Kidney tubule cell (primary cell): Measurements from ENCODE around the gene ATXN7L1.
A peak's percentile ranks its signal among the peaks of the same experiment; 100 is the strongest.

Experiments used
- DNase-seq: peaks from one replicate; pipeline ENCODE4 v3.0.0-alpha.2; 2018; ENCODE audit warnings: low spot score

The ATXN7L1 gene

DNA sequence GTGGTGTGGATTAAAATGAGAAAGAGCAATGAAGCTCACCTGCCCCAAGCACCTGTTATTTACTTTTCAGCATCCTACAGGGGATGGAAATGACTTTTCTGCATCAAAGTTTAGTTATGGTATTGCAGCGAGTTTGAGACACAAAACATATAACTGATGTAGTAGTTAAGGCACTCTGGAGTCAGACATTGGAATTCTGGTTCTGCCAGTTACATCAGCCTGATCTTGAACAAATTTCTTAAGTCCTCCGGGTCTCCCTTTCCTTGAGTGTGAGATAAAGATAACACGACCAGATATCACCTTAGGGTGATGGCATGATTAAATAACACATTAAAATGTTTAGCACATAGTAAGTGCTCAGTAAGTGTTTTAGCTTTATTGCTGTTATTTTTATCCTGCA, 97.4 kb downstream of the ATXN7L1 start:
- no peak for DNase-seq

DNA sequence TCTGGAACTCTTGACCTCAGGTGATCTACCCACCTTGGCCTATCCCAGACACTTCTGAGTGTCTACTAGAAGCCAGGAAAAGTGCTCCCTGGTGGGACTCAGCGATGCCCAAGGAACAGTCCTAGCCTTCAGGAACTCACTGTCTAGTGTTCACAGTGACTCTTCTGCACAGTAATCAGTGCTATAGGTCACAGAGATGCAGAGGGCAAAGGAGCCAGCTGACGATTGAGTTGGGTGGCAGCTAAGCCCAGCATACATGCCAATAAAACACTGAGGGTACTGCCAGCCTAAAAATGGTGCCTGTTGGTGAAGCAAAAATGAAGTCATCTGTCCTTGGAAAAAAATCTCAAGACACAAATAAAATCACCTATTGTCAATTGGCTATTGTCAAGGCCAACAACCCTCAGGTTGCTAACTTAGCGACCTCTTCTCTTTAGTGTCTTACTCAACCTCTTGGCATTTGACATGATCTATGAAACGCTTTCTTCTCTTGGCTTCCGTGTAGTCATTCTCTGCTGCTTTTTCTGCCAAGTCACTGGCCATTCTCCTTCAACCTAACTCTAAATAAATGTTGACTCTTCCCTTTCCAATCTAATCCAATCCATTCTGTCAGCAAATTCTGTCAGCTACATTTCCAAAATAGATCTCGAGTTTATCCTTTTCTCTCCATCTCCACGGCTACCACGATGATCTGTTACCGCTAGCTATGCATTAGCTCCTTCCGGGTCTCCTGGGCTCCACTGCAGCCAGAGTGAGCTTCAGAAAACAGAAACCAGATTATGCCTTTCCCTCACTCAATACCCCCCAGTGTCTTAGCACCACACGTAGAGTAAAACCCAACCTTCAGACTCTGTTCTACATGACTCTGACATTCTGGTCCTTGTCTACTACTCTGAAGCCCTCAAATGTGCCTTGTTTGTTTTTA, 99.2 kb downstream of the ATXN7L1 start:
- peak; percentile 34 for DNase-seq

DNA sequence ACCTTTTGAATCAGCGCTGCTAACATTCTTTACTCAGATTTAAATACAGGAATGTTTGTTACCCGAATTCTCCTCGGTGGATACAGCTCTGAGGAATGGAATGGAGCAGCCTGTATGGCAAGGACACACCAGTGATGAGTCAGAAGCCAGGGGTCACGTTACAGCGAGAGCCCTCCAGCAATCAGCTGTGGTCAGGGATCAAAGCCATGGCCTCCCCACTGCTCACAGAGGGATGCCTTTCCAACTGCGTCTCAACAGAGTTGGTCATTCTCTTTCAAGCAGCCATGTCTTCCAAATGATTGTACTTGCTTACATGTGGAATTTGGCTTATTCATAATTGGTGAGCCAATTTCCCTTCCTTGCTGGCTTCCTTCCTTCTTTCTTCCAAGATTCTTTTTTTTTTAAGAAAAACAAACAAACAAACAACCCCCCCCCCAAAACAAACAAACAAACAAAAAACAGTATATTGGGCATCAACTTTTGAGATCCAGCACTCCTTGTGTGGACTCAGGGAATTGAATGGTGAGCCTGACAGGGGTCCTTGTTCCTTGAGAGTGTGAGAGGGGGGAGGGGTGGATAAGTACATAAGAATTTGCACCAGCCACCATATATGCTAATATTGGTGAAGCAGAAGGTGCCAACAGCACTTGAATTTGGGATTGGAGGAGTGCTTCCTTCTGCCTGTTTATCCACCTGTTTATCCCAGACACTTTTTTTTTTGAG, 100.2 kb downstream of the ATXN7L1 start:
- peak; percentile 90 for DNase-seq

DNA sequence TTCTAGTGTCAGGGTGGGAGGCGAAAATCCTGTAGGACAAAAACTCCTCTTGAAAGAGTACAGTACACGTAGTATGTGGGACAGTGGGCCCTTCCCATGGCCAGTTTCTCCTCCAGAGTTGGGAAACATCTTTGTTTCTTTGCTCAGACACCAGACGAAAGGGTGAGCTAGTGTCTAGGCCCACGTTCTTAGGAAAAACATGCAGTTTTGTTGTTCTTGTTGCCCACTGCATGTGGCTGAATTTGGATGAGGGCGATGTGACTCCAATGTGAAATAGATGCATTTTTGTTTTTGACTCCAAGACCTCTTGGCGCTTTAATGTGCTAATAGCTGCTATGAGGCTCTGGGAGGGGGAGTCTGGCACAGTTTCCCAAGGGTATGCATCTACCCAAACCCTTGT, 100.8 kb downstream of the ATXN7L1 start:
- no peak for DNase-seq

DNA sequence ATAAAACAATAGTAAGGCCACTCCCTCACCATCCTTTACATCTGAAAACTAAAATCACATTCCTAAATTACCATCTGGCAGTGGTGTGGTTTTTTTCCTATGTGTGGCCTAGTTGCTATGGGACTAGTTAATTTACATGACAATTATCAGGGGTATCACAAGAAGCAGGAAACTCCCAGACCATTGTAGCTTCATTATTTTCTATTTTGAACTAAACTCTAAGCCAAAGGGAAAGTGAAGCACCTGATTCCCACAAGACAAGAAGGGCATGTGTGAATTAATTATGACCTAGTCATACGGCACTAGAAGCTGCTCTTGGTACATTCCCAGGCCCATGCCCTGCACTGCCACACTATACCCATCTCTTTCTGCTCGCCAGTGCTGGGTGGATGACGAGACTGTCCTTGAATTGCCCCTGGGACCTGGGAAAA, 103.4 kb downstream of the ATXN7L1 start:
- no peak for DNase-seq

DNA sequence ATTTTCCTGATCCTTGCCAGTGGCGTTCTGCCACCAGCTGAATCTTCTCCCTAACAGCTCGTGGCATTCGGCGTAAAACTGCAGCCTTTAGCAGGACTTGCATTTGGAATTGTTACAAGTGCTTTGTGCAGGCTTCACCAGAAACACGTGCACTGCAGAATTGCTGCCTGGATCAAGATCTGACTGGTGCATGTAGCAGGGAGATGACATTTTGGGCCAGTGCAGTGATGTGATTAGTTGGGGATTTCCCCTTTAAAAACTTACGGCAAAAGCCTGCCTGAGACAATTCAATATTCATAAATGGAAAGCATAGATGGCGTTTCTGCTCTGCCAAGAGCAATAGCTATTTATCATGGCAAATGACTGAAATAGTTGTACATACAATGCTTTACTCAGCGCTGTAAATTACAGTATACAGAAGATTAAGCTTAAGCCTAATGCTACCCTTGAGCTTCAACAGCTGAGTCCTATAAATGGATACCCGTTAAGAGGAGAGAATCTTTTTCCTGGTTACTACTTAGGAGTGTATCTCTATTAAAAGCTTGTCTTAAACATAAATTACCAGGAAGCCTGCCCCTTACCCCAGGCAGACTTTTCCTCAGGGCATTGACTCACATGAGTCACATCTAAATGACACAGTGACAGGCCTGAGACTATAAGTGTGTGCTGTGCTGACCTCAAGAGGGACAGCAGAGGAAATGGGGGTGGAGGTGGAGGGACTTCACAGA, 106.3 kb downstream of the ATXN7L1 start:
- peak; percentile 66 for DNase-seq

DNA sequence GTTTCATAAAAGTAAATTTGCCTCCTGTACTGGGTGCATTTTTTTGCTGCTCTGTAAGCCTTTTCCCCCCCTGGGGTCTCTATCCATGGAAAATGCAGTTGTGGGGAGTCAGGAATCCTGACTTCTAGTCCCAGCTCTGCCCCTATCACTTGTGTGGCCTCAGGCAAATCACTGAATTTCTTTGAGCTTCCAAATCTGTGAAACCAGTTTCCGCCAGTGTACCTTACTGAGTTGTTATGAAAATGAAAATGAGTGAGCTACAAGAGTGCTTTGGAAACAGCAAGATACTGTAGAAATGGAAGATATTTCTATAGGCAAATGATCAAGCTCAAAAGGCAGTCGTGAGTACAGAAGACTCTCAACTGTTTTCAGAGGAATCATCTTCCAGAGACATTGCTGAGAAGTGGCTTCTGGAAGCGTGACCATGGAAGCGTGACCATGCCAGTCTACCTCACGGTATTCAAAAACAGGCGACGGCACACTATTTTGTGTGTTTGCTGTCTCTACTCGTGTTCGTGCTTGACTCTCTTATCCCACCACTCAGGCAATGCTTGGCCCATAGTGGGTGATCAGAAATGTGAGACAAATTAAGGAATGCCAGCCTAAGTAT, 107.4 kb downstream of the ATXN7L1 start:
- DNase-seq: no peak

DNA sequence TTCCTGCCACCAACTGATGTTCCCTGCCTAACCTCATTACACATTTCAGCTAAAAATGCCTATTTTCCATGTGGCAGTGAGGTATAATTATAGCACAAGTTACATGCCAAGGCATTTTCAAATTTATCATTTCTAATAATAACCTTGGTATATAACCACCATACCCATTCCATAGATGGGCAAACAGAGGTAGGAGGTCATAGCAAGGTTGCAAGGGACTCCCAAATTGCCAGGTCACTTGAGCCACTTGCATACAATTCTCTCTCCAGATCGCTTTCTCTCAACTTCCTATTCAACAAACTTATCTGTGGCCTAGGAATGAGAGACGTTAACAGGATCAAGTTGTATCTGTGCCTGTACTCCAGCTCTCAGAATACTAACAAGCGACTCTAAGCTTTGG, 108.3 kb downstream of the ATXN7L1 start:
- DNase-seq: no peak

DNA sequence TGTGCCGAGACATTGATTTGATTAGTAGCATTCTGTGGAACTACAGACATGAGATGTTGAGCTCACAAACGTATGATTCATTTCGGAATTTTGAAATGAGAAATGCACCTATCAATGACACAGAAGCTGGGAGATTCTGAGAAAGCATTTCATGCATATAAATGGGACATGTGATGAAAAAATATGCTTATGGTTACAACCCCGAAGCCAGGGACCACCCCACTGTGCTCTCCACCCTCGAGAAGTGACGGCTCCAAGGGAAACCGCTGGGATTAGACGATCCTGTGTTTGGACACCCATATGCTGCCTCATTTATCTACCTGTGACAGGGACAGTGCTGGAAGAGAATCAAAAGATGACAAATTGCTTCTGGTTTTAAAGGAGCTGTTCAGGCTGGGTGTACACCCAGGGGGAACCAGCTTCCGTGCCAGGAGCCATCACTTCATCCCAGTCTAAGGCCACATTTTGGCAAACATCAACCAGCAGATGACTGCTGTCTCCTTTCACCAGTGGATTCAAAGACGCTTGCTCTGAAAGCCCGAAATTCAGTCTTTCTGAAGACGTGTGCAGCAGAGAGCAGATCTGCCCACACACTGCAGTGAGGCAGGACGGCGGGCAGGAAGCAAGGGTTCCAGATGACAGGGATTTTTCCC, 109.9 kb downstream of the ATXN7L1 start:
- DNase-seq: no peak

DNA sequence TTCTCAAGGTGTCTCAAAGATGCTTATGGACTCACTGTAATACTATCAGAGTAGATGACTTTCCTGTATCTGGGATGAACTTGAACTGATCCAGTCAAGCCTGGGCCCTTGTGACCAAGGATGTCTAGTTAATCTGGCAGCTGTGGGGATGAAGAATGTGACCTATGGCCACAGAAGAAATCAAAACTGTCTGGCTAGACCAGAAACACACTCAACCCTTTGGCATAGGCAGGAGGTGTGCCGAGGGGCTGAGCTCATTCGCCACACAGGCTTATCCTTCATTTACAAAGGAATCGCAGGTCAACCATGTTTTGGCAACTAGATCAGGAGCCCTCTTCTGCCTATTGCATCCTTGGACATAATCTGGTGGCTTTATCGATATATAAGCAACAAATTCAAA, 110.6 kb downstream of the ATXN7L1 start:
- DNase-seq: no peak

DNA sequence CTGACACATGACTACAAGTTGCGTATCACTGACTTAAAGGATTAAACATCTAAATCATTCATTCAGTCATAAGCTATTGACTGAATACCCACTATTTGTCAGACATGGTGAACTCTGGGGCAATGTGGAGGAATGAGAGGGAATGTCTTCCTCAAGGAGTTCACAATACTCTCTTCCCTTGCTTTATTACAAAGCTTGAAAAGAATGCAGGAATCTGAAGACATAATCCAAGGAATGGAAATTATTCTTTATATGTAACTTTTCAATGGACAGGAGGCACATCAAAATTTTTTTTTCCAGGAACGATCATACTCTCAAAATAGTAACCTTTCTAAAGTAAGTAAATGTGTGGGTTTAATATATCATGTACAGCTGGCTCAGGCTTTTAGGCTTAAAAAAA, 111.9 kb downstream of the ATXN7L1 start:
- DNase-seq: no peak

DNA sequence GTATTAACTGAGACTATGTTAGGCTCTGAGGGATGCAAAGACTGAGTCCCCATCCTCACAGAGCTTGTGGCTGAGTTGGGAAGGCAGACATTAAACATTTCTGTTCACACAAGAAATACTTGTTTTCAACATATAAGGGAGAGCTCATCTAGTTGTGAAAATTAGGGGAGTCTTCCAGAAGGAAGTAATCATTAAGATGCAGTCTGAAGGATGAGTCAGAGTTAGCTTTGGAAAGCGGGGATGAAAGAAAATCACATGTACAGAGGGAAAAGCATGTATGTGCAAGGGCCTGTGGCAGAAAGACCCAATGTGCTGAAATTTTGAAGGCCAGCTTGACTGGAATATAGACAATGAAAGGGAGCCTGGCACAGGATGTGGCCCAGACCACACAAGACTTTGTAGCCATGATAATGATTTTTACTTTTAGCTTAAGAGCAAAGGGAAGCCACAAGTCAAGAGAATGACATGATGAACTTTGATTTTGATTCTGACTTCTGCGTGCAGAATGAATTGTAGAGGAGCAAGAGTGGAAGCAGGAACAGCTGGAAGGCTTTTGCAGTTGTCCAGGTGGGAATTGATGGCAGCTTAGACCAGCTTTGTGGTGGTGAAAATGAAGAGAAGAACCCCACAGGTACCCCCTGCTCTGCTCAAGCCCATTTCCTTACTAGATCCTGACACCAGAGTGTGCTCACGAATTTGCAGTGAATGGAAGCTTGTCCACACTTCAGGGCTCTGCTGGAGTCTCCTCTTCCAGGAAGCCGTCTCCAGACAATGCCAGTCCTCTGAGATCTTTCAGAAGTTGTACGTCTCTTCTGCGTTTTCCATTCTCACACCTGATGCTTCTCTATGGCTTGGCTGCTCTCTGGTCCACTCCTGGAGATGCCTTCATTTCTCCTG, 115.6 kb downstream of the ATXN7L1 start:
- peak; percentile 17 for DNase-seq

DNA sequence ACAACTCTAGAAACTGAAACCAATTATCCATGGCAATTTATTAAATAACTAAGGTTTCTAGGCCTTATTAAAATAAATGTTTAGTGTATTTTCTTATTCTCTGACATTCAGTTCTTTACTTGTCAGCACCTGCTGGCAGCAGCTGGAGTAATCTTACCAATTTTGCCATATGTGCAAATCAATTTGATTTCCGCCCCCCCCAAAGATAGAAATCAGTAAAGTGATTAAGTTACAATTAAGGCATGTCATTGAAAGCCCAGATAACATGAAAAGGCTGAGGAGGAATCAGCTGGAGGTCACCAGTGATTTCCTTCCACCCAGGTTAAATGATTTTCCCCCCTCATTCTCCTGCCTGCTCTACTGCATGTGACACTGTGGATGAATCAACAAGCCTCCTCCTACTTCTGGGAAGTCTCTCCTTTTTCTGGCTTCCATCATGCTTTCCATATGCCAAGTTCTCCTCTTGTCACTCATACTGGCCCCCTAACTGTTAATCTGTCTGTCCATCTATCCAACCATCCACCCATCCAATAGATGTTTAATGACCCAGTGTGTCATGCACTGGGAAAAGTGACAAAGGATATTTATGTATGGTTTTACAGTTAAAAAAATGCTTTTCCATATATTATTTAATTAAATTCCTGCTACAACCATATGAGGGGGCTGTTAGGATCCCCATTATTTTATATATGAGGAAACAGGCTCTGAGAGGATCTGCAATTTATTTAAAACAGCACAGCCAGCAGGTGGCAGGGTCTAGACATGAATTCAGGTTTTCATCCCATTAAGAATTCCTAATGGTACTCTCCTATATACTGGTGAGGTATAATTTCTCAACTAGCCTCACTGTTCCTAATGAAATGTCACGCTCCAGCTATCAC, 116.5 kb downstream of the ATXN7L1 start:
- peak; percentile 57 for DNase-seq

DNA sequence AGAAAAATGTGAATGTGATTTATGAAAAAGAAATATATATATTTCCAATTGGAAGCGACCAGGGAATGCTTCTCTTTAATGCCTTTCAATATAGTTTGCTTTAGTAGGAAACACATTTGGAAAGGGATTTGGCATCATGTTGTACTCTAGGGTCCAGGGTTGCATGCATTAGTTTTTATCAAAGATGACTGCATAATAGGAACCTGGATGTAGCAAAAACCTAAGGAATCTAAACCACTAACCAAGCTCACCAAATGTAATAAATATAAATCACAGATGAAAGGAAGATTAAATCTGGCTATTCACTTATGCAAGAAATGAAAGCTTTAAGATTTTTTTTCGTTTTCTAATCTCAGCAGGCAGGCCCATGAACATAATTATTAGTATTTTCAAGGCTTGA, 120.0 kb downstream of the ATXN7L1 start:
- DNase-seq: no peak

DNA sequence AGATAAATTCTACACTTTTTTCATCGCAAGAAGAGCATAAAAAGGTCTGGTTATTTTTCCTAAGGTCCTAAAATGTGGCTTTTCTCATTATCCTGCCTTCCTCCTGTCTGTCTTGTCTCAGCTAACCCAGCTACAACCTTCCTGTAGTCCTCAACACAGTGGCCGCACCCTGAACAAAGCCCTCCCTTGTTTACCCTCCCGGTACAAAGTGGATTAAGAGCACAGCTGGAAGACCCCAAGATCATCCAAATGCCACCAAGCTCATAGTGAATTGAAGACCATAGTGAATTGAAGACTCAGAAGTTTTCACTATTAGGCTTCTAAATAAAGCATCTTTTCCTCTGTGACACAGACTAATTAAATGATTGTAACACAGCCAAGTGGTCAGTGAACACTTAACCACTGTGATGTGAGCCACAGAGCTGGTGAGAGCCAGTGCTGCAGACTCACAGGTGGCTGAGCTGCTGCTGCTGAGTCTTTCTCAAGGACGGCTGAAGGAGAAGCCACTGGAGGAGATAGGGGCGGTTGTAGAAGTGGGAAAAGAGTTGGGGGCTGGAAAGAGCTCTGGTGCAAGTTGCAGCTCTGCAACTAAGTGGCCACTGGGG, 123.6 kb downstream of the ATXN7L1 start:
- no peak for DNase-seq

DNA sequence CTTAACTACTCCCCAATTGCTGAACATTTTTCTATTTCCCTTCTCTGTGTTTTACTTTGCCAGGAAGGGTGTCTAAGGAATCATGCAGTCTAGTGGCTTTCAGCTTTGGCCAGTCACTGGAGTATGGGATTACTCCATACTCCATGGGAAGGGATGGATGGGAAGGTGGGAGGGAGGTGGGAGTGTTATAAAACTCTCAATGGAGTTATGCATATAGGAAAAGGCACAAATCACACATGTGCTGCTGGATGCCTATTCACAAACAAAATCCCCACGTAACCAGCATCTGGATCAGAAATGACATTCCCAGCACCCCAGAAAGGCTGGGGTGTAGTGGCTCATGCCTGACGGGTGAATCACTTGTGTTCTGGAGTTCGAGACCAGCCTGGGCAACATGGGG, 125.3 kb downstream of the ATXN7L1 start:
- DNase-seq: no peak

DNA sequence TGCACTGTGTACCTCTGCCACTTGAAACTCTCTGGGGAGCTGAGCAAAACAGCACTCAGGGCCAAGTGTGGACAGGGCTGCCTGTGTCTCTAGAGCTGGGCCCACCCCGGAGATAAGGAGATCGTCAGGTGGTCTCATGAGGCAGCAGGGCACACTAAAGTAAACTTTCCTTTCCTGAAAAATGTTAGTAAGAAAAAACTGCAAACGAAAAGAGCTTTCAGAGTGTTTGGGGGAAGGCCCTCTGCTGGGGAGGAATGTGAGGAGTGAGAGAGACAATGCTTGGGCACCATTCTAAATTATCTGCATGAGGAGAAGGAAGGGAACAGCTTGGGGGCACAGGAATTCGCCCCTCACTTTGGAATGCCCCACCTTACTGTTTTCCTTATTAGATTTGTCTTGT, 127.7 kb downstream of the ATXN7L1 start:
- no peak for DNase-seq

DNA sequence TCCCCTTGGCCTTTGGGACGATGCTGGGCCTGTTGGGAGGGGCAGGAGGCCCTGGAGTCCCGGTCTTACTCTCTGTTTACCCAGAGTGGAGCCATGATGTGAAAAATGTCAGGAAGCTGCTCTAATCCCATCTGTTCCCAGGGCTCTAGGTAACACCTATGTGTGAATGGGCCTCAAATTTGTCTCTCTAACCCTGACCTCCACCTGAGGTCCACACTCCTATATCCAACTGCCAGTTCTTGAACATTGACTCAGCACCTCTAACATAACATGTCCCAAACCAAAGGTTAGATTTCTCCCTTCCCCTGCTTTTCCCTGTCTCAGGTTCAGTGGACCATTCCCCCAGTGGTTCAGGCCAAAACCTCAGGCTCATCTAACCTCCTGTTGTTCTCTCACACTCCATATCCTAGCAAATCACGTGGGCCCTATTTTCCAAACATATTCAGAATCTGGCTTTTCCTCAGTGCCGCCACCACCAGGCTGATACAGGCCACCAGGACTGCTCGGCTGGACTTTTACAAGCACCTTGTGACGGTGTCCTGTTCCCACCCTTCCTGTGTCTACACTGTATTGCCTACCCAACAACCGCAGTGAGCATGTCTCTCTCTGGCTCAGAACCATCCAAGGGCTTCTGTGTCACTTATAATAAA, 130.6 kb downstream of the ATXN7L1 start:
- DNase-seq: no peak

DNA sequence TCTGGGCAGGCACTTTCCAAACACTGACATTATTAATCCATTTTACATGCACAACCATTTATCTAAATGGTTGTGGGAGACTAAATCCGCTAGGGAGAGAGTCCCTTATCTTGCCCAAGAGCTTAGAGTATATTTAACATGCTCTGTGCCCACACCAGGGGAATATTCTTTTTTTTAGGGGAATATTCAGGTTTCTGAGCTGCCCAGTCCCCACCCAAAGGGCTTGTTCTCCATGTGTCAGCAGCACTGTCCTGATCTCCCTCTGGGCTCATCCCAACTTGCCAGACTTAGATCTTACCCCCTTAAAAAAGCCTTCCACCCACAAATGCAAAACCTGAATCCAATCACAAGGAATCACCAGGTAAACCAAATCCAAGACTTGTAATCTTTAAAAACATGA, 132.1 kb downstream of the ATXN7L1 start:
- DNase-seq: no peak
